Neural progenitor cell (in vitro differentiated cells): ENCODE measurements around the gene SCPEP1. TPM values are rescaled to one million over a fixed set of nuclear protein-coding genes. Genes with fewer than 3 reads are reported as not detected.

Experiments
- DNase-seq: peaks from one replicate; pipeline ENCODE4 v3.0.0-alpha.2; 2016; ENCODE audit warnings: low spot score
- H2AFZ ChIP-seq: fragments of 200-600 bp; sonication (generic); replicated peaks from 2 replicates; pipeline ENCODE4 v1.6.1; 2016; ENCODE audit warnings: antibody characterized with exemption
- H3F3A ChIP-seq: fragments of 200-600 bp; sonication (generic); 2 replicates; pipeline ENCODE4 v1.6.1; 2016; ENCODE audit warnings: antibody characterized with exemption, low read depth
- H3K27ac ChIP-seq: fragments of 200-600 bp; sonication (generic); 2 replicates; pipeline ENCODE4 v1.5.1; 2016; ENCODE audit warnings: mild to moderate bottlenecking
- H3K27me3 ChIP-seq: fragments of 200-600 bp; sonication (generic); 2 replicates; pipeline ENCODE4 v1.6.1; 2016; ENCODE audit warnings: mild to moderate bottlenecking, moderate library complexity
- H3K36me3 ChIP-seq: fragments of 200-600 bp; sonication (generic); 2 replicates; pipeline ENCODE4 v1.5.1; 2016
- H3K4me1 ChIP-seq: fragments of 200-600 bp; sonication (generic); 2 replicates; pipeline ENCODE4 v1.6.1; 2016; ENCODE audit warnings: mixed run types
- H3K4me2 ChIP-seq: fragments of 200-600 bp; sonication (generic); 2 replicates; pipeline ENCODE4 v1.6.1; 2016
- H3K4me3 ChIP-seq: fragments of 200-600 bp; sonication (generic); 2 replicates; pipeline ENCODE4 v1.5.1; 2016
- H3K79me2 ChIP-seq: fragments of 200-600 bp; sonication (generic); 2 replicates; pipeline ENCODE4 v1.6.1; 2016; ENCODE audit warnings: low read depth
- H3K9ac ChIP-seq: fragments of 200-600 bp; sonication (generic); 2 replicates; pipeline ENCODE4 v1.6.1; 2016
- H3K9me3 ChIP-seq: fragments of 200-600 bp; sonication (generic); 2 replicates; pipeline ENCODE4 v1.5.1; 2016; ENCODE audit warnings: low read depth
- H4K20me1 ChIP-seq: fragments of 200-600 bp; sonication (generic); 2 replicates; pipeline ENCODE4 v1.6.1; 2016; ENCODE audit warnings: low read depth
- H3K27ac Mint-ChIP-seq: 3 replicates; pipeline ENCODE4 v1.8.0; 2021; ENCODE audit warnings: mixed read lengths
- H3K27me3 Mint-ChIP-seq: 2 replicates; pipeline ENCODE4 v1.8.0; 2022; ENCODE audit warnings: low read depth, mild to moderate bottlenecking, inconsistent platforms, moderate library complexity, mixed read lengths; ENCODE audit not compliant: insufficient read depth
- H3K36me3 Mint-ChIP-seq: 3 replicates; pipeline ENCODE4 v1.8.0; 2021; ENCODE audit warnings: mixed read lengths
- H3K4me1 Mint-ChIP-seq: 3 replicates; pipeline ENCODE4 v1.8.0; 2021; ENCODE audit warnings: mixed read lengths
- H3K4me3 Mint-ChIP-seq: 3 replicates; pipeline ENCODE4 v1.8.0; 2021; ENCODE audit warnings: mild to moderate bottlenecking, moderate library complexity, mixed read lengths
- H3K9me3 Mint-ChIP-seq: 3 replicates; pipeline ENCODE4 v1.8.0; 2020; ENCODE audit warnings: mixed read lengths
- EZH2 ChIP-seq: fragments of 200-600 bp; sonication (generic); IDR thresholded peaks from 2 replicates; pipeline ENCODE4 v1.6.1; 2017; ENCODE audit warnings: antibody characterized with exemption, mild to moderate bottlenecking, moderate library complexity
- EZH2phosphoT487 ChIP-seq: fragments of 200-600 bp; sonication (generic); IDR thresholded peaks from 2 replicates; pipeline ENCODE4 v1.6.1; 2017; ENCODE audit warnings: antibody characterized with exemption
- total RNA-seq: library from RNA; depleted of rRNA; stranded (reverse); fragments of >200 nt; gene quantifications from 2 replicates; pipeline ENCODE4 v1.2.3, GENCODE V29; 2015; ENCODE audit warnings: low replicate concordance
- TF ChIP-seq, protein P1 (sequence below): fragments of 200-600 bp; sonication (generic); IDR thresholded peaks from 2 replicates; pipeline ENCODE4 v1.5.1; 2017; ENCODE audit warnings: antibody characterized with exemption, mild to moderate bottlenecking

SCPEP1 gene
- total RNA-seq, 1 donor from 2014 or later = 28.7 TPM

GRCh38 chr17:56930739-56931337 is 47.1 kb upstream of the SCPEP1 start:
- H3K36me3 ChIP-seq = peaks cover 7% of the 10 kb centered on the region
- peaks cover 38% of the 10 kb centered on the region for H3K9me3 Mint-ChIP-seq
- no peaks in the 10 kb centered on the region for H3K79me2 ChIP-seq
- no peak overlapping the region for H3K4me3 Mint-ChIP-seq
- no peak for DNase-seq
- peaks cover 28% of the 10 kb centered on the region for H3K9me3 ChIP-seq
- no peak overlapping the region for H3K27ac Mint-ChIP-seq
- H3K27me3 Mint-ChIP-seq = peaks cover 5% of the 10 kb centered on the region
- no peaks in the 10 kb centered on the region for H3K4me1 Mint-ChIP-seq
- H3K9ac ChIP-seq = no peak overlapping the region
- no peak overlapping the region for H2AFZ ChIP-seq
- H4K20me1 ChIP-seq = no peaks in the 10 kb centered on the region
- no peaks in the 10 kb centered on the region for H3F3A ChIP-seq
- H3K27me3 ChIP-seq = no peaks in the 10 kb centered on the region
- TF ChIP-seq EZH2 (no peak), EZH2phosphoT487 (no peak)
- TF ChIP-seq, protein P1, sequence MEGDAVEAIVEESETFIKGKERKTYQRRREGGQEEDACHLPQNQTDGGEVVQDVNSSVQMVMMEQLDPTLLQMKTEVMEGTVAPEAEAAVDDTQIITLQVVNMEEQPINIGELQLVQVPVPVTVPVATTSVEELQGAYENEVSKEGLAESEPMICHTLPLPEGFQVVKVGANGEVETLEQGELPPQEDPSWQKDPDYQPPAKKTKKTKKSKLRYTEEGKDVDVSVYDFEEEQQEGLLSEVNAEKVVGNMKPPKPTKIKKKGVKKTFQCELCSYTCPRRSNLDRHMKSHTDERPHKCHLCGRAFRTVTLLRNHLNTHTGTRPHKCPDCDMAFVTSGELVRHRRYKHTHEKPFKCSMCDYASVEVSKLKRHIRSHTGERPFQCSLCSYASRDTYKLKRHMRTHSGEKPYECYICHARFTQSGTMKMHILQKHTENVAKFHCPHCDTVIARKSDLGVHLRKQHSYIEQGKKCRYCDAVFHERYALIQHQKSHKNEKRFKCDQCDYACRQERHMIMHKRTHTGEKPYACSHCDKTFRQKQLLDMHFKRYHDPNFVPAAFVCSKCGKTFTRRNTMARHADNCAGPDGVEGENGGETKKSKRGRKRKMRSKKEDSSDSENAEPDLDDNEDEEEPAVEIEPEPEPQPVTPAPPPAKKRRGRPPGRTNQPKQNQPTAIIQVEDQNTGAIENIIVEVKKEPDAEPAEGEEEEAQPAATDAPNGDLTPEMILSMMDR = no peak
- peaks cover 24% of the 10 kb centered on the region for H3K36me3 Mint-ChIP-seq
- H3K27ac ChIP-seq = no peak overlapping the region
- H3K4me2 ChIP-seq = no peak overlapping the region
- H3K4me1 ChIP-seq = no peaks in the 10 kb centered on the region
- H3K4me3 ChIP-seq = no peak overlapping the region

- Histone ChIP-seq H2AFZ (no peak overlapping the region), H3K4me1 (no peaks in the 10 kb centered on the region), H3K27ac (no peak overlapping the region), H3K4me3 (no peak overlapping the region), H3F3A (no peaks in the 10 kb centered on the region), H4K20me1 (no peaks in the 10 kb centered on the region), H3K36me3 (peaks cover 7% of the 10 kb centered on the region), H3K27me3 (no peaks in the 10 kb centered on the region), H3K79me2 (no peaks in the 10 kb centered on the region), H3K9ac (no peak overlapping the region), H3K4me2 (no peak overlapping the region), H3K9me3 (peaks cover 28% of the 10 kb centered on the region)
- no peak overlapping the region for H3K4me3 Mint-ChIP-seq
- DNase-seq = no peak
- TF ChIP-seq, protein P1 = no peak
- TF ChIP-seq EZH2phosphoT487 = no peak
- no peak for TF ChIP-seq EZH2
- no peak overlapping the region for H3K27ac Mint-ChIP-seq
- peaks cover 42% of the 10 kb centered on the region for H3K36me3 Mint-ChIP-seq
- H3K27me3 Mint-ChIP-seq = peaks cover 3% of the 10 kb centered on the region
- peaks cover 34% of the 10 kb centered on the region for H3K9me3 Mint-ChIP-seq
- no peaks in the 10 kb centered on the region for H3K4me1 Mint-ChIP-seq
Measured at GRCh38 chr17:56933151-56933745, 44.7 kb upstream of the SCPEP1 start.

DNA sequence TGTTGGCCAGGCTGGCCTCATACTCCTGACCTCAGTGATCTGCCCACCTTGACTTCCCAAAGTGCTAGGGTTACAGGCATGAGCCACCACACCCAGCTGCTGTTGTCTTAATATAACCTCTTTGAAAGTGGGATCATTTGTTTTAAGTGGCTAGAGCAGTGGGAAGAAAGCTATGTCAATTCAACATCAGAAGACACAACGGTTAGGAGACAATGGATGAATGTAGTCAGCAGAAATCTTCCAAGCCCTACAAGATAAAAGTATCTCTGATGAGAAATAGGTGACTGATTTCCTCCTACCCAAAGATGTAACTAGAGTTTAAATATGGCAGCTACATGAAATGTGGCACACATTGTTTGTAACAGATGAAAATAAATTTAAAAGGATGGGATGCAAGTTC is 44.1 kb upstream of the SCPEP1 start:
- Histone ChIP-seq H3K9me3 (peaks cover 22% of the 10 kb centered on the region), H3K79me2 (no peaks in the 10 kb centered on the region), H4K20me1 (no peaks in the 10 kb centered on the region), H3K4me2 (no peak overlapping the region), H2AFZ (no peak overlapping the region), H3F3A (no peaks in the 10 kb centered on the region), H3K27ac (no peak overlapping the region), H3K9ac (no peak overlapping the region), H3K4me1 (no peaks in the 10 kb centered on the region), H3K27me3 (no peaks in the 10 kb centered on the region), H3K36me3 (peaks cover 9% of the 10 kb centered on the region), H3K4me3 (no peak overlapping the region)
- H3K27me3 Mint-ChIP-seq = peaks cover 3% of the 10 kb centered on the region
- peaks cover 31% of the 10 kb centered on the region for H3K9me3 Mint-ChIP-seq
- no peak overlapping the region for H3K27ac Mint-ChIP-seq
- DNase-seq = no peak
- TF ChIP-seq EZH2 = no peak
- TF ChIP-seq, protein P1 = no peak
- TF ChIP-seq EZH2phosphoT487 = no peak
- no peak overlapping the region for H3K4me3 Mint-ChIP-seq
- H3K36me3 Mint-ChIP-seq = peaks cover 48% of the 10 kb centered on the region
- H3K4me1 Mint-ChIP-seq = no peaks in the 10 kb centered on the region
